WI38 (cell line): ENCODE measurements around the gene VPS39.

ENCODE experiments used
- H3K4me3 ChIP-seq: 2 replicates; pipeline ENCODE4 v1.5.1; 2011; ENCODE audit warnings: low read depth, mild to moderate bottlenecking, control low read depth, low read length
- CTCF ChIP-seq: IDR thresholded peaks from 2 replicates; pipeline ENCODE4 v1.5.1; 2012; ENCODE audit warnings: low read depth, mild to moderate bottlenecking, control low read depth, low read length

VPS39 gene

DNA sequence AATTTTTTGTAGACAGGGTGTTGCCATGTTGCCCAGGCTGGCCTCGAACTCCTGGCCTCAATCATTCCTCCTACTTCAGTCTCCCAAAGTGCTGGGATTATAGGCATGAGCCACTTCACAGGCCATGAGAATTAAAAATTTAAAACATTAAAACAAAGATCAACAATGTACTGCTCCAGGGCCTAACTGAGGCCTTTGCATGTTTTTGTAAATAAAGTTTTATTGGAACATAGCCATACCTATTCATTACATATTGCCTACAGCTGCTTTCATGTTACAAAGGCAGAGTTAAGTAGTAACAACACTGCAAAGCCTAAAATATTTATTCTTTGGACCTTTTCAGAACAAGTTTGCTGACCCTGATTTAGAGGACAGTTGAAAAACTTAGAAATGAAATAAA is 9.6 kb downstream of the VPS39 start:
- no peak for TF ChIP-seq CTCF

DNA sequence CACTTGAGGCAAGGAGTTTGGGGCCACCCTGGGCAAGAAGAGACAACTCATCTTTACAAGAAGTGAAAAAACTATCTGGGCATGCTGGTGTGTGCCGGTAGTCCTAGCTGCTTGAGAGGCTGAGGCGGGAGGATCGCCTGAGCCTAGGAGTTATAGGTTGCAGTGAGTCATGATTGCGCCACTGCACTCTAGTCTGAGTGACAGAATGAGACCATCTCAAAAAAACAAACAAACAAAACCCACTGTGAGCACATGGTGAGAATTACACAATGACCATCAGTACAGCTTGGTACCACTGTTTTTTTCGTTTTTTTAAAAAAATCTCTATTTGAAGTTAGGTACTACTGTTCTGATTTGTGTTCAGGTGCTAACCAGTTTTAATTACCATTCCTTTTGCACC is 13.6 kb downstream of the VPS39 start:
- H3K4me3 ChIP-seq: no peak overlapping the region
- TF ChIP-seq CTCF: no peak

More for the DNA sequence above, 9.6 kb downstream of the VPS39 start:
- no peak overlapping the region for H3K4me3 ChIP-seq

- no peak for TF ChIP-seq CTCF
- H3K4me3 ChIP-seq: no peak overlapping the region
These were observed 14.7 kb downstream of the VPS39 start for GRCh38 chr15:42193383-42193782.

- no peak for TF ChIP-seq CTCF
- no peak overlapping the region for H3K4me3 ChIP-seq
These were observed 16.3 kb downstream of the VPS39 start for GRCh38 chr15:42191610-42192346.

DNA sequence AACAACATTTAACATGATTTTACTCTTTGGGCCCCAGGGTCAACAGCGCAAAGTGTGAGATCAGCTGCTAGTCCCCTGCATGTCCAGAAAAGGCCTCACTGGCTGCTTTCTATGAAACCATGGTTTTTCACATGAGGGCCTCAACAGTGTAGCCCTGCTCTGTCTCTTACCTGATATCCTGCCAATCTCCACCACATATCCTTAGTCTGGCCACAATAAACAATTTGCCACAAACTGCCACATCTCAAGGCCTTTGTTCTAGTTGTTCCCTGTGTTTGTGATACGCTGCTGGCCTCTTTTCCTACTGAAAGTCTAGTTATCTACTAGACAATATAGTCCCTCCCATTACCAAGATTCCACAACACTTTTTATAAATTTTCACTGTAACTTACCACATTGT is 17.7 kb downstream of the VPS39 start:
- H3K4me3 ChIP-seq: no peak overlapping the region
- TF ChIP-seq CTCF: no peak

DNA sequence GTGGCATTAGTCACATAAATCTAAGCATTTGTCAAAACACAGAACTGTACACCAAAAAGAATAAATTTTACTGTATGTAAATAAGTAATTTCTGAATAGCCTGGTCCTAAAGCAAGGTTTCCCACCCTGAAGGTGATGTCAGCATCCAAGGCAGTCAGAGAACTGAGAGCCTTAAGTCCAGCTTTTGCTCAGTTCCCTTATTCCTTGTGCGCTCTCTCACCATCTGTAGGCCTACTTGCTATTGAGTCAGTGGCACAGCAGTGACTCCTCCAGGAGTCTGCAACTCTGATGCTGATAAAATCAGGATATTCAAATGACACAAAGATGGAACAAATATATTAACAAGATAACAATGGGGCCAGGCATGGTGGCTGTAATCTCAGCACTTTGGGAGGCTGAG is 22.3 kb downstream of the VPS39 start:
- no peak overlapping the region for H3K4me3 ChIP-seq
- no peak for TF ChIP-seq CTCF

GRCh38 chr15:42184736-42185135 is 23.4 kb downstream of the VPS39 start:
- H3K4me3 ChIP-seq: no peak overlapping the region
- no peak for TF ChIP-seq CTCF
